IMR-90 (cell line): Measurements from ENCODE around the gene DRC7. TPM values are rescaled to one million over a fixed set of nuclear protein-coding genes. Genes with fewer than 3 reads are reported as not detected.

Experiments
- ATAC-seq: fragments of 200-7000 bp; cut with Tn5 transposase; 2 replicates; pipeline ENCODE4 v1.9.1; 2020; ENCODE audit warnings: low read depth, mild to moderate bottlenecking, moderate library complexity
- BruUV-seq: library from RNA; stranded (reverse); fragments of 400-500 nt; replicated peaks from 2 replicates; lab custom pipeline; 2021; lab: Mats Ljungman, UMichigan
- CTCF ChIA-PET: fragments of 300-600 bp; formaldehyde crosslinking; extraction: SDS; loops from one replicate; lab custom pipeline; 2021; ENCODE audit warnings: antibody characterized with exemption; lab: Yijun Ruan, JAX
- POLR2A ChIA-PET: fragments of 300-600 bp; sonication (Branson Sonifier 250); formaldehyde crosslinking; loops from one replicate; lab custom pipeline; 2022; ENCODE audit warnings: antibody characterized with exemption; ENCODE audit not compliant: unreplicated experiment; lab: Charles Lee
- DNase-seq: peaks from one replicate; pipeline ENCODE4 v3.0.0; 2013
- H2AFZ ChIP-seq: replicated peaks from 2 replicates; pipeline ENCODE3; 2013; ENCODE audit warnings: low read length, mild to moderate bottlenecking; ENCODE audit not compliant: poor library complexity
- H2AK5ac ChIP-seq: 2 replicates; pipeline ENCODE4 v1.6.1; 2013; ENCODE audit warnings: low read depth, low read length, inconsistent platforms
- H2AK9ac ChIP-seq: replicated peaks from 2 replicates; pipeline ENCODE3; 2013; ENCODE audit warnings: mild to moderate bottlenecking, low read depth, low read length, moderate library complexity; ENCODE audit not compliant: poor library complexity
- H2BK120ac ChIP-seq: 2 replicates; pipeline ENCODE4 v1.6.1; 2013; ENCODE audit warnings: low read depth, low read length, inconsistent platforms
- H2BK15ac ChIP-seq: 3 replicates; pipeline ENCODE4 v1.6.1; 2013; ENCODE audit warnings: low read depth, low read length, inconsistent platforms
- H2BK20ac ChIP-seq: 2 replicates; pipeline ENCODE4 v1.6.1; 2013; ENCODE audit warnings: low read depth, mild to moderate bottlenecking, inconsistent platforms, low read length, moderate library complexity
- H2BK5ac ChIP-seq: 2 replicates; pipeline ENCODE4 v1.6.1; 2013; ENCODE audit warnings: mild to moderate bottlenecking, low read depth, low read length, inconsistent platforms; ENCODE audit not compliant: poor library complexity, severe bottlenecking
- H3K14ac ChIP-seq: replicated peaks from 2 replicates; pipeline ENCODE4 v1.6.1; 2013; ENCODE audit warnings: low read depth, low read length, inconsistent platforms
- H3K18ac ChIP-seq: 2 replicates; pipeline ENCODE4 v1.6.1; 2013; ENCODE audit warnings: low read depth, low read length, control low read depth
- H3K23ac ChIP-seq: 2 replicates; pipeline ENCODE4 v1.6.1; 2013; ENCODE audit warnings: low read depth, low read length, inconsistent platforms
- H3K27ac ChIP-seq: 2 replicates; pipeline ENCODE4 v1.5.1; 2013; ENCODE audit warnings: mild to moderate bottlenecking, control low read depth, low read length; ENCODE audit not compliant: insufficient read depth
- H3K27me3 ChIP-seq: 2 replicates; pipeline ENCODE4 v1.6.1; 2013; ENCODE audit warnings: low read length; ENCODE audit not compliant: control insufficient read depth, insufficient read depth
- H3K36me3 ChIP-seq: 2 replicates; pipeline ENCODE4 v1.6.1; 2013; ENCODE audit warnings: low read length, mixed read lengths; ENCODE audit not compliant: control insufficient read depth, insufficient read depth
- H3K4ac ChIP-seq: 2 replicates; pipeline ENCODE4 v1.6.1; 2013; ENCODE audit warnings: low read depth, low read length, inconsistent platforms
- H3K4me1 ChIP-seq: 2 replicates; pipeline ENCODE4 v1.6.1; 2013; ENCODE audit warnings: low read length, mixed read lengths; ENCODE audit not compliant: control insufficient read depth, insufficient read depth
- H3K4me2 ChIP-seq: 2 replicates; pipeline ENCODE4 v1.6.1; 2013; ENCODE audit warnings: low read depth, mild to moderate bottlenecking, control low read depth, low read length, moderate library complexity
- H3K4me3 ChIP-seq: 2 replicates; pipeline ENCODE4 v1.5.1; 2013; ENCODE audit warnings: low read depth, mild to moderate bottlenecking, control low read depth, low read length, moderate library complexity; ENCODE audit not compliant: insufficient read depth
- H3K56ac ChIP-seq: 2 replicates; pipeline ENCODE4 v1.6.1; 2013; ENCODE audit warnings: low read length, inconsistent platforms; ENCODE audit not compliant: insufficient read depth; ENCODE audit errors: extremely low read depth
- H3K79me1 ChIP-seq, 2 experiments: 2 replicates each; pipeline ENCODE4 v1.6.1; 2013; ENCODE audit warnings: low read length in 2 of 2, inconsistent platforms in 1 of 2, low read depth in 1 of 2
- H3K9ac ChIP-seq: 2 replicates; pipeline ENCODE4 v1.6.1; 2013; ENCODE audit warnings: low read depth, low read length, control low read depth
- H3K9me1 ChIP-seq: 2 replicates; pipeline ENCODE4 v1.6.1; 2013; ENCODE audit warnings: low read length, inconsistent platforms; ENCODE audit not compliant: insufficient read depth
- H3K9me3 ChIP-seq: 2 replicates; pipeline ENCODE4 v1.6.1; 2013; ENCODE audit warnings: low read length; ENCODE audit not compliant: control insufficient read depth, insufficient read depth
- H4K20me1 ChIP-seq: 2 replicates; pipeline ENCODE4 v1.6.1; 2013; ENCODE audit warnings: low read length, inconsistent platforms; ENCODE audit not compliant: insufficient read depth
- H4K5ac ChIP-seq: 2 replicates; pipeline ENCODE4 v1.6.1; 2013; ENCODE audit warnings: mild to moderate bottlenecking, low read depth, low read length, control low read depth
- H4K8ac ChIP-seq, 2 experiments: 2 replicates each; pipeline ENCODE4 v1.6.1; 2013; ENCODE audit warnings: low read depth in 2 of 2, low read length in 2 of 2, control low read depth in 1 of 2, inconsistent platforms in 1 of 2
- H4K91ac ChIP-seq: 2 replicates; pipeline ENCODE4 v1.6.1; 2013; ENCODE audit warnings: low read depth, low read length, inconsistent platforms; ENCODE audit not compliant: insufficient read depth
- BHLHE40 ChIP-seq: fragments of 150-350 bp; IDR thresholded peaks from 2 replicates; pipeline ENCODE4 v1.6.1; 2016; ENCODE audit warnings: mild to moderate bottlenecking, low read depth, low read length
- CEBPB ChIP-seq: IDR thresholded peaks from 2 replicates; pipeline ENCODE4 v1.6.1; 2012; ENCODE audit warnings: low read depth, low read length, improper control_type of control experiment
- CHD1 ChIP-seq: IDR thresholded peaks from 2 replicates; pipeline ENCODE4 v1.6.1; 2012; ENCODE audit warnings: low read depth, low read length, improper control_type of control experiment
- FOS ChIP-seq: fragments of 150-350 bp; IDR thresholded peaks from 2 replicates; pipeline ENCODE4 v1.6.1; 2016; ENCODE audit warnings: low read depth, low read length
- MAZ ChIP-seq: IDR thresholded peaks from 2 replicates; pipeline ENCODE4 v1.6.1; 2012; ENCODE audit warnings: low read depth, mild to moderate bottlenecking, low read length, improper control_type of control experiment, moderate library complexity, borderline replicate concordance
- MXI1 ChIP-seq: IDR thresholded peaks from 2 replicates; pipeline ENCODE4 v1.6.1; 2012; ENCODE audit warnings: low read depth, mild to moderate bottlenecking, low read length, moderate library complexity, borderline replicate concordance
- NFE2L2 ChIP-seq: fragments of 150-350 bp; IDR thresholded peaks from 2 replicates; pipeline ENCODE4 v1.6.1; 2016; ENCODE audit warnings: low read depth, mild to moderate bottlenecking, low read length
- POLR2A ChIP-seq: IDR thresholded peaks from 2 replicates; pipeline ENCODE4 v1.6.1; 2012; ENCODE audit warnings: mild to moderate bottlenecking, low read depth, low read length
- RAD21 ChIP-seq: IDR thresholded peaks from 2 replicates; pipeline ENCODE4 v1.6.1; 2012; ENCODE audit warnings: low read length, improper control_type of control experiment
- RCOR1 ChIP-seq: IDR thresholded peaks from 2 replicates; pipeline ENCODE4 v1.6.1; 2012; ENCODE audit warnings: mild to moderate bottlenecking, low read length, improper control_type of control experiment; ENCODE audit not compliant: insufficient replicate concordance
- RFX5 ChIP-seq: IDR thresholded peaks from 2 replicates; pipeline ENCODE4 v1.8.0; 2012; ENCODE audit warnings: low read depth, mild to moderate bottlenecking, low read length, moderate library complexity
- SMC3 ChIP-seq: fragments of 150-350 bp; IDR thresholded peaks from 2 replicates; pipeline ENCODE4 v1.6.1; 2016; ENCODE audit warnings: low read depth, mild to moderate bottlenecking, antibody characterized with exemption, low read length, moderate library complexity
- WGBS, 2 experiments: methylation state at CpG; one replicate each; pipeline versions ENCODE4 v1.1.5 to v1.1.7; 2013; ENCODE audit warnings: missing lambda C conversion rate in 2 of 2; ENCODE audit not compliant: insufficient read length in 1 of 2; ENCODE audit errors: extremely low coverage in 2 of 2; 5-methylcytosine and 5-hydroxymethylcytosine counted together
- dilution Hi-C: fragments of 300-500 bp; cut with HindIII; formaldehyde crosslinking; loops from one replicate; pipeline ENCODE4 v1.14.3; 2018; ENCODE audit warnings: low sequenced_read_pairs; ENCODE audit not compliant: unreplicated experiment
- in situ Hi-C: fragments of 300-500 bp; cut with MboI; formaldehyde crosslinking; loops from 3 replicates; pipeline ENCODE4 v1.14.3; 2019; ENCODE audit warnings: low sequenced_read_pairs, inconsistent platforms, mixed read lengths
- intact Hi-C: fragments of 100-400 bp; cut with micrococcal nuclease; formaldehyde crosslinking; loops from 2 replicates; pipeline ENCODE4 v1.10.0; 2022
- polyA plus RNA-seq, 3 experiments: library from polyadenylated mRNA; depleted of rRNA; stranded (reverse); fragments of >200 nt; gene quantifications; 2 replicates each; pipeline ENCODE4 v1.2.3, GENCODE V29; 2012; ENCODE audit warnings: low replicate concordance in 1 of 3
- total RNA-seq: library from RNA; depleted of rRNA; stranded (reverse); fragments of >200 nt; gene quantifications from 2 replicates; pipeline ENCODE4 v1.2.3, GENCODE V29; 2012
- TF ChIP-seq, protein P1 (sequence below): fragments of 150-350 bp; IDR thresholded peaks from 2 replicates; pipeline ENCODE4 v1.6.1; 2016; ENCODE audit warnings: low read depth, mild to moderate bottlenecking, low read length, moderate library complexity, borderline replicate concordance
- TF ChIP-seq, protein P2 (sequence below): conservative IDR thresholded peaks from 2 replicates; pipeline ENCODE4 v1.5.1; 2012; ENCODE audit warnings: mild to moderate bottlenecking, low read depth, low read length, improper control_type of control experiment
- TF ChIP-seq, protein P3 (sequence below): fragments of 150-350 bp; IDR thresholded peaks from 2 replicates; pipeline ENCODE4 v1.6.1; 2017; ENCODE audit warnings: mild to moderate bottlenecking, antibody characterized with exemption, low read length, low read depth

DRC7 gene
- total and polyA plus RNA-seq, 2 of the 4 experiments (the other 2 are of a cell fraction): not detected

DNA sequence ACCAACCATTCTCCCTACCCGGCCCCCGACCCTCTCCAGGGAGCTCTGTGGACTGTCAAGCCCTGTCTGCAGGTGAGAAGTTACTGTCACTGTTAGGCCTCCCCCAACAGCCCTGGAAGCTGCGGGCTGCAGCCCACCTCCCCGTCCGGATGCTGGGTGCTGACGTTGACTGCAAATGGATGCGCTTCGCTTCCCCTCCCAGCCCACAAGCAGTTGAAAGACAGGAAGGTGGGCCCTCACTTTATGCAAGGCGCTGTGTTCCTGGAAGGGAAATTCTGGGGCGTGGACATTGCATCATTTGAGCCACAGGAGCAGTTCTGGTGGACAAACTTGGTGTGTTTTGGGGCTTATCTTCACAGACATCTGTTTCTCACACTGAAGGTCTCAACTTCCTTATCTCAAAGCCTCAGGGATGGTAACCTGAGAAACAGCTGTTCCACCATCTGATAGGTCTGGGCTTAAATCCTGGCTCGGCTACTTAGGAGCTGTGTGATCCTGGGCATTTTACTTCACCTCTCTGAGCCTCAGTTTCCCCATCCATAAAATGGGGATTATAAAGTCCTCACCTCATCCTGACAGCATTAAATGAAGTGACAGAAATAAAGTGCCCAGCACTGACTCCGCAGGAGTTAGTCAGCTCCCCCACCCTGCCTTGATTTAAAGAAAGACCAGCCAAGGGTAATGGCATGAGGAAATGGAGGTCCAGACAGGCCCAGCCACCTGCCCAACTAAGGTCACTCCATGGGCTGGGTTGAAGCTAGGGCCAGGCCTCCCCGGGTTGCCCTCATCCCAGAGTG, 4.6 kb upstream of the DRC7 start:
- ChIA-PET CTCF (interaction anchor here (0.6 kb wide), 1 partner anchor 19 kb away, joined by 3 read pairs; no protein-coding TSS in a partner anchor), POLR2A (no interaction called here)
- no peaks in the 10 kb centered on the region for H4K20me1 ChIP-seq
- no peaks in the 10 kb centered on the region for H3K36me3 ChIP-seq
- H3K14ac ChIP-seq: no peak overlapping the region
- no peak overlapping the region for H3K23ac ChIP-seq
- no peak overlapping the region for H4K8ac ChIP-seq
- no peak overlapping the region for H3K18ac ChIP-seq
- no peak overlapping the region for H4K91ac ChIP-seq
- no peaks in the 10 kb centered on the region for H3K9me1 ChIP-seq
- no peaks in the 10 kb centered on the region for H3K4me1 ChIP-seq
- no peak overlapping the region for H3K56ac ChIP-seq
- in situ Hi-C loops (no loop called here), dilution Hi-C loops (no loop called here), intact Hi-C loops (no loop called here)
- no peaks in the 10 kb centered on the region for H3K9me3 ChIP-seq
- H3K9ac ChIP-seq: no peak overlapping the region
- no peak overlapping the region for H2BK120ac ChIP-seq
- no peak overlapping the region for H3K4me2 ChIP-seq
- no peak overlapping the region for H4K5ac ChIP-seq
- H3K79me1 ChIP-seq: no peaks in the 10 kb centered on the region
- H2BK5ac ChIP-seq: no peak overlapping the region
- no peak overlapping the region for H2AK5ac ChIP-seq
- H2AK9ac ChIP-seq: no peak overlapping the region
- no peak for DNase-seq
- no peak for ATAC-seq
- H2BK15ac ChIP-seq: no peak overlapping the region
- H2BK20ac ChIP-seq: no peak overlapping the region
- peak overlapping the region; percentile 8 for H2AFZ ChIP-seq
- H3K27me3 ChIP-seq: peaks cover 75% of the 10 kb centered on the region
- H3K4me3 ChIP-seq: no peak overlapping the region
- H3K27ac ChIP-seq: no peak overlapping the region
- BruUV-seq: no TSS peak
- 22% methylated on average over 5 of the region's 13 CpGs; no CpG with 5 or more reads in 1 of the 2 experiments for WGBS, 2 experiments
- H3K4ac ChIP-seq: no peak overlapping the region
- TF ChIP-seq FOS: no peak
- no peak for TF ChIP-seq SMC3
- no peak for TF ChIP-seq RCOR1
- TF ChIP-seq, protein P1, sequence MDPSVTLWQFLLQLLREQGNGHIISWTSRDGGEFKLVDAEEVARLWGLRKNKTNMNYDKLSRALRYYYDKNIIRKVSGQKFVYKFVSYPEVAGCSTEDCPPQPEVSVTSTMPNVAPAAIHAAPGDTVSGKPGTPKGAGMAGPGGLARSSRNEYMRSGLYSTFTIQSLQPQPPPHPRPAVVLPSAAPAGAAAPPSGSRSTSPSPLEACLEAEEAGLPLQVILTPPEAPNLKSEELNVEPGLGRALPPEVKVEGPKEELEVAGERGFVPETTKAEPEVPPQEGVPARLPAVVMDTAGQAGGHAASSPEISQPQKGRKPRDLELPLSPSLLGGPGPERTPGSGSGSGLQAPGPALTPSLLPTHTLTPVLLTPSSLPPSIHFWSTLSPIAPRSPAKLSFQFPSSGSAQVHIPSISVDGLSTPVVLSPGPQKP: no peak
- TF ChIP-seq MXI1: no peak
- no peak for TF ChIP-seq CHD1
- TF ChIP-seq, protein P2, sequence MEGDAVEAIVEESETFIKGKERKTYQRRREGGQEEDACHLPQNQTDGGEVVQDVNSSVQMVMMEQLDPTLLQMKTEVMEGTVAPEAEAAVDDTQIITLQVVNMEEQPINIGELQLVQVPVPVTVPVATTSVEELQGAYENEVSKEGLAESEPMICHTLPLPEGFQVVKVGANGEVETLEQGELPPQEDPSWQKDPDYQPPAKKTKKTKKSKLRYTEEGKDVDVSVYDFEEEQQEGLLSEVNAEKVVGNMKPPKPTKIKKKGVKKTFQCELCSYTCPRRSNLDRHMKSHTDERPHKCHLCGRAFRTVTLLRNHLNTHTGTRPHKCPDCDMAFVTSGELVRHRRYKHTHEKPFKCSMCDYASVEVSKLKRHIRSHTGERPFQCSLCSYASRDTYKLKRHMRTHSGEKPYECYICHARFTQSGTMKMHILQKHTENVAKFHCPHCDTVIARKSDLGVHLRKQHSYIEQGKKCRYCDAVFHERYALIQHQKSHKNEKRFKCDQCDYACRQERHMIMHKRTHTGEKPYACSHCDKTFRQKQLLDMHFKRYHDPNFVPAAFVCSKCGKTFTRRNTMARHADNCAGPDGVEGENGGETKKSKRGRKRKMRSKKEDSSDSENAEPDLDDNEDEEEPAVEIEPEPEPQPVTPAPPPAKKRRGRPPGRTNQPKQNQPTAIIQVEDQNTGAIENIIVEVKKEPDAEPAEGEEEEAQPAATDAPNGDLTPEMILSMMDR: no peak
- no peak for TF ChIP-seq POLR2A
- TF ChIP-seq RFX5: no peak
- no peak for TF ChIP-seq MAZ
- TF ChIP-seq NFE2L2: no peak
- no peak for TF ChIP-seq RAD21
- TF ChIP-seq, protein P3, sequence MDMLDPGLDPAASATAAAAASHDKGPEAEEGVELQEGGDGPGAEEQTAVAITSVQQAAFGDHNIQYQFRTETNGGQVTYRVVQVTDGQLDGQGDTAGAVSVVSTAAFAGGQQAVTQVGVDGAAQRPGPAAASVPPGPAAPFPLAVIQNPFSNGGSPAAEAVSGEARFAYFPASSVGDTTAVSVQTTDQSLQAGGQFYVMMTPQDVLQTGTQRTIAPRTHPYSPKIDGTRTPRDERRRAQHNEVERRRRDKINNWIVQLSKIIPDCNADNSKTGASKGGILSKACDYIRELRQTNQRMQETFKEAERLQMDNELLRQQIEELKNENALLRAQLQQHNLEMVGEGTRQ: no peak
- no peak for TF ChIP-seq BHLHE40
- no peak for TF ChIP-seq CEBPB
